ENCODE data around the gene SCARB2. TPM values are rescaled to one million over a fixed set of nuclear protein-coding genes. Genes with fewer than 3 reads are reported as not detected.

Gene SCARB2, protein sequence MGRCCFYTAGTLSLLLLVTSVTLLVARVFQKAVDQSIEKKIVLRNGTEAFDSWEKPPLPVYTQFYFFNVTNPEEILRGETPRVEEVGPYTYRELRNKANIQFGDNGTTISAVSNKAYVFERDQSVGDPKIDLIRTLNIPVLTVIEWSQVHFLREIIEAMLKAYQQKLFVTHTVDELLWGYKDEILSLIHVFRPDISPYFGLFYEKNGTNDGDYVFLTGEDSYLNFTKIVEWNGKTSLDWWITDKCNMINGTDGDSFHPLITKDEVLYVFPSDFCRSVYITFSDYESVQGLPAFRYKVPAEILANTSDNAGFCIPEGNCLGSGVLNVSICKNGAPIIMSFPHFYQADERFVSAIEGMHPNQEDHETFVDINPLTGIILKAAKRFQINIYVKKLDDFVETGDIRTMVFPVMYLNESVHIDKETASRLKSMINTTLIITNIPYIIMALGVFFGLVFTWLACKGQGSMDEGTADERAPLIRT
- 65.3 and 120 TPM in 2 replicates for polyA plus RNA-seq (2011; rRNA removed)
- polyA minus RNA-seq (2011; rRNA and poly(A)+ RNA removed): 57.5 and 58.9 TPM in 2 replicates

DNA sequence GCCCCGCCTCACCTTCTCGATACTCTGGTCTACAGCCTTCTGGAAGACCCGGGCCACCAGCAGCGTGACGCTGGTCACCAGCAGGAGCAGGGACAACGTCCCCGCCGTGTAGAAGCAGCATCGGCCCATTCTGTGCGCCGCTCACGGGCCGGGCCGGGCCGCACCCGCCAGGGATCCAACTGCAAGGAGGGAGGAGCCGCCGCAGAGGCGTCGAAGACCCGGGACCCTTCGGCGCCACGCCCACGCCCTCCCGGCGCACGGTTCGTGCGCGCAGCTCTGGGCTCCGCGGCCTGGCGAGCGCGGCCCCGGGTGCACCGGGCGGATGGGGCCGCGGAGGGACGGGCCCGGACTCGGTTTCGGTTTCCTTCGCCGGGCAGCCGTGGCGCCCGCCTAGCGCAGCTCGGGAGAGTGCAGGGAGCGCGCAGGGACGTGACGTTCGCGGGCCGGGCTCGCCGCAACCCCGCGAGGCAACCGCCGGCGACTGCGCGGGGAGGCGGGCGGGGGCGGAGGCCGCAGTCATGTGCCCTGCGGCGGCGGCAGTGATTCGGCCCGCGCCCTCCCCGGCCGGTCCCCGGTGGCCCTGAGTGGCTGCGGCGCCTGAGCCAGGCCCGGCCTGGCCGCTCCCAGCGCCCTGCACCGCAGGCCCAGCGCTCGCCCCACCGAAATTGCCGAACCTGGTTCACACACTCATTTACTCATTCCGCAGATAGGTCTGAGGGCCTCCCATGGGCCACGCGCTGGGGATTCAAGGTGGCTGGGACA lies at the start of gene SCARB2:
Gene SCARB2 (minus strand): TSS at position 410 of the 762 bp plus-strand sequence. CDS start 281 bp downstream, at position 129.
- ChIA-PET POLR2A (no interaction called here), CTCF (interaction anchor here (2.3 to 4.3 kb wide), 2 partner anchors 16 to 34 kb away, joined by 6 to 17 read pairs; no protein-coding TSS in a partner anchor)
- Histone ChIP-seq H3K27me3 (ENCODE audit: control insufficient read depth, insufficient read depth, low read length) (no peaks in the 10 kb centered on the region), H3K4me3 (ENCODE audit: low read depth, low read length) (peak within 1 kb of the TSS; percentile 82), H3K36me3 (ENCODE audit: control insufficient read depth, insufficient read depth, low read length) (no peaks in the 10 kb centered on the region)
- DNase-seq (ENCODE audit: low read depth): peak; percentile 38
- TF ChIP-seq, protein P1, sequence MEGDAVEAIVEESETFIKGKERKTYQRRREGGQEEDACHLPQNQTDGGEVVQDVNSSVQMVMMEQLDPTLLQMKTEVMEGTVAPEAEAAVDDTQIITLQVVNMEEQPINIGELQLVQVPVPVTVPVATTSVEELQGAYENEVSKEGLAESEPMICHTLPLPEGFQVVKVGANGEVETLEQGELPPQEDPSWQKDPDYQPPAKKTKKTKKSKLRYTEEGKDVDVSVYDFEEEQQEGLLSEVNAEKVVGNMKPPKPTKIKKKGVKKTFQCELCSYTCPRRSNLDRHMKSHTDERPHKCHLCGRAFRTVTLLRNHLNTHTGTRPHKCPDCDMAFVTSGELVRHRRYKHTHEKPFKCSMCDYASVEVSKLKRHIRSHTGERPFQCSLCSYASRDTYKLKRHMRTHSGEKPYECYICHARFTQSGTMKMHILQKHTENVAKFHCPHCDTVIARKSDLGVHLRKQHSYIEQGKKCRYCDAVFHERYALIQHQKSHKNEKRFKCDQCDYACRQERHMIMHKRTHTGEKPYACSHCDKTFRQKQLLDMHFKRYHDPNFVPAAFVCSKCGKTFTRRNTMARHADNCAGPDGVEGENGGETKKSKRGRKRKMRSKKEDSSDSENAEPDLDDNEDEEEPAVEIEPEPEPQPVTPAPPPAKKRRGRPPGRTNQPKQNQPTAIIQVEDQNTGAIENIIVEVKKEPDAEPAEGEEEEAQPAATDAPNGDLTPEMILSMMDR (IDR thresholded peaks at IDR 0.05; ENCODE audit: insufficient read depth, low read depth, low read length): no peak

DNA sequence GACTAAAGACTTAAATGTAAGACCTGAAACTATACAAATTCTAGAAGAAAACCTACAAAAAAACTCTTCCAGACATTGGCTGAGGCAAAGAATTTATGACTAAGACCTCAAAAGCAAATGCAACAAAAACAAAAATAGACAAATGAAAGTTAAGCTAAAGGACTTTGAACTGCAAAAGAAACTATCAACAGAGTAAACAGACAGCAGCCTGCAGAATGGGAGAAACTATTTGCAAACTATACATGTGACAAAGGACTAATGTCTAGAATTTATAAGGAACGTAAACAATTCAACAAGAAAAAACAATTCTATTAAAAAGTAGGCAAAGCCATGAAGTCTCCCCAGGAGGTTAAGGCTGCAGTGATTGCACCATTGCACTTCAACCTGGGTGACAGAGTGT lies 46.9 kb upstream of the SCARB2 start:
- CTCF ChIA-PET: interaction anchor here (1.3 kb wide), 1 partner anchor 81 kb away, joined by 4 read pairs; no protein-coding TSS in a partner anchor

DNA sequence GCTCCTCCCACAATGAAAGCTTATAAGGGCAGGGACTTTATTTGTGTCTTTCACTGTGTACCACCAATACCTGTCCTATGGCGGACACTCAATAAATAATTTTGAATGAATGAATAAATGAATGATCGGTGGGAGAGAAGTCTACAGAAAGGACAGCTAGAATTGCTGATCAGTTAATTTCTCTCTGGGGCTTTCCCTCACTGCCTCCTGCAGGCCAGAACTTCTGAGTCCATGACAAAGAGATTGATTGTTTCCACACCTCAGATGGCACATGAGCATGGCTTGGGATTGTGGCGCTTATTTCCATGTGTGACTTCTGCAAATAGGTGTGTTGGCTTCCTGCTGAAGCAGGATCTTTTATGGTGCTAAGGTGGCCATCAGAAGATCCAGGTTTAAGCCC lies 44.2 kb upstream of the SCARB2 start:
- H3K36me3 ChIP-seq (ENCODE audit: control insufficient read depth, insufficient read depth, low read length): no peaks in the 10 kb centered on the region
- CTCF ChIA-PET: no interaction called here
- H3K4me3 ChIP-seq (ENCODE audit: low read depth, low read length): no peak overlapping the region
- TF ChIP-seq, protein P1 (IDR thresholded peaks at IDR 0.05; ENCODE audit: insufficient read depth, low read depth, low read length): no peak
- H3K27me3 ChIP-seq (ENCODE audit: control insufficient read depth, insufficient read depth, low read length): peaks cover 12% of the 10 kb centered on the region
- POLR2A ChIA-PET: no interaction called here
- DNase-seq (ENCODE audit: low read depth): no peak

More for the DNA sequence above, 46.9 kb upstream of the SCARB2 start:
- Histone ChIP-seq H3K4me3 (ENCODE audit: low read depth, low read length) (no peak overlapping the region), H3K36me3 (ENCODE audit: control insufficient read depth, insufficient read depth, low read length) (no peaks in the 10 kb centered on the region), H3K27me3 (ENCODE audit: control insufficient read depth, insufficient read depth, low read length) (peaks cover 13% of the 10 kb centered on the region)
- no peak for DNase-seq (ENCODE audit: low read depth)
- POLR2A ChIA-PET: no interaction called here
- TF ChIP-seq, protein P1 (IDR thresholded peaks at IDR 0.05; ENCODE audit: insufficient read depth, low read depth, low read length): no peak

DNA sequence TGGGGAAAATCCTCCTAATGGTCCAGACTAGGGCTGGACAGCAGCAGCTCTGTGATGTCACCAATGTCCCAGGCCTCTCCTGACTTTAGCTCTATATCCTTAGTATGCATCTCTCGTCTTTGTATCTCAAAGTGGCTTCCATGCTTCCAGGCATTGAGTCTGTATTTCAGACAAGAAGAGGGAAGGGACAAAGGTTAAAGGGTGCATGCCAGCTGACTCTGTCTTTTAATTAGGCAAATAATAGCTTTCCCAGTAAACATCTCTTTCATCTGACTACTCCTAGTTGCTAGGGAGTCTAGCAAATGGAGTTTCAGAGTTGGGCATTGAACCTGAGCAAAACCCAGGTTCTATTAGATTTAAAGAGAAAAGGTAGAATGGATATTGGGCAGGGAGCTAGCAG lies 43.3 kb upstream of the SCARB2 start:
- Histone ChIP-seq H3K27me3 (ENCODE audit: control insufficient read depth, insufficient read depth, low read length) (peaks cover 19% of the 10 kb centered on the region), H3K4me3 (ENCODE audit: low read depth, low read length) (no peak overlapping the region), H3K36me3 (ENCODE audit: control insufficient read depth, insufficient read depth, low read length) (no peaks in the 10 kb centered on the region)
- CTCF ChIA-PET: no interaction called here
- POLR2A ChIA-PET: no interaction called here
- TF ChIP-seq, protein P1 (IDR thresholded peaks at IDR 0.05; ENCODE audit: insufficient read depth, low read depth, low read length): no peak
- no peak for DNase-seq (ENCODE audit: low read depth)

DNA sequence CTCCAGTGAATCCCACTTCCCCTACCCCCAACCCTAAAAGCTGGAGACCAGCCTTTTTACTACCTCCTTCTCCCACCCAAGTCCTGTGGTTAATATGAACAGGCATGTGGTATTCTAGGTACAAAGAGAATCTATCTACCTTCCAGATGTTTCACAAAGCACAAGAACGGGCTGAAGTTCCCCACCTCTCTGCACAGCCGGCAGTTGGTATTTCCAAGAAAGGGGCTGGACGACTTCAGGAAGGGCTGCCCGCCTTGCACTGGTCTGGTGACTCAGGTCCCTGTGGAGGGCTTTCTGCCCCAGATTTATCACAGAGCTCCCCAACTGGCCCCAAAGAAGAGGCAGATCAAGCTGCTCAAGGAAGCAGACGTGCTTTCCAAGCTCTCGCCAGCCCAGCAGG lies 42.4 kb upstream of the SCARB2 start:
- ChIA-PET CTCF (no interaction called here), POLR2A (no interaction called here)
- no peak overlapping the region for H3K4me3 ChIP-seq (ENCODE audit: low read depth, low read length)
- TF ChIP-seq, protein P1 (IDR thresholded peaks at IDR 0.05; ENCODE audit: insufficient read depth, low read depth, low read length): no peak
- H3K36me3 ChIP-seq (ENCODE audit: control insufficient read depth, insufficient read depth, low read length): no peaks in the 10 kb centered on the region
- H3K27me3 ChIP-seq (ENCODE audit: control insufficient read depth, insufficient read depth, low read length): peaks cover 27% of the 10 kb centered on the region
- no peak for DNase-seq (ENCODE audit: low read depth)

All from BJ (cell line).